HG03575 (cell line): ENCODE data around the gene CFC1.
"Not testable (repeated sequence)": the region's sequence is repeated elsewhere in the genome, so short reads cannot be mapped to it uniquely, and the experiment has no call there.

ENCODE experiments used
- ATAC-seq: cut with Tn5 transposase; IDR thresholded peaks from one replicate; pipeline ENCODE4 v1.9.1; 2021; ENCODE audit not compliant: unreplicated experiment, insufficient number of reproducible peaks, low FRiP score; ENCODE audit errors: extremely low read depth

The CFC1 gene

DNA sequence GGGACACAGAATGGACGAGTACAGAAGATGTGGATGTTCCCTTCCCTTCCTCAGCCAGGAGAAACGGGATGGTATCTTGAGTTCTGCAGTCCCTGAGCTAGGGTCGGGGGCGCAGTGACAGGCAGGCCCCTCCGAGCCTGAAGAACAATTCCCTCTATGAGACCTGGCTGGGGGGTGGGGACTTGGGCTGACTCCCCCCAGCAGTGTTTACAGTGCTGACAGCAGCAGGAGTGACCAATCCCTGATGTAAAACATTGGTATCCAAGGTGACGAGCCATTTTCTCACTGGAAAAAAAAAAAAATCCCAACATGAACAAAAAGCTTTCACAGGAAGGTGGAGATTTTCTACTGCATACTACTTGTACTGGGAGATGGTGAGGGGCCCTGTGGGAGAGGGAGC lies at the start of gene CFC1:
CFC1 (minus strand) TSS at position 183 of the 400 bp plus-strand sequence. CDS start 288 bp downstream, outside the sequence.
- ATAC-seq, result not testable (repeated sequence)

DNA sequence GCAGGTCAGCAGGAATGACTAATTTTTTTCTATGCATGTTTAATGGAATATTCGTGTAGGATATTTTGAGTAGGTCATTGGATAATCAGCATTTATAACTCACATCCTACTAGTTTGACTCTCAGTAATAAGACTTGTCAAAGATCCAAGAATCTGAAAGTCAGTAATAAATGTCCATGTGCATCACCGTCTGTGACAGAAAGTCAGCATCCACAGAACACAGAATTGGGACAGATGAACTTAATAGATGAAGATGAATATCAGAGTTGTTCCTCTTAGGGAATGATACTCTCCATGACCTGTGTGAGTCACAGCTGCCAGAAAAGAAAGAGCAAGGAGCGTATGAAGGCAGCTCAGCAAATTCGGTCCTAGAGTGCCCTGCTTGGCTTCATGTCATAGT lies 42.3 kb upstream of the CFC1 start:
- not testable (repeated sequence) for ATAC-seq

DNA sequence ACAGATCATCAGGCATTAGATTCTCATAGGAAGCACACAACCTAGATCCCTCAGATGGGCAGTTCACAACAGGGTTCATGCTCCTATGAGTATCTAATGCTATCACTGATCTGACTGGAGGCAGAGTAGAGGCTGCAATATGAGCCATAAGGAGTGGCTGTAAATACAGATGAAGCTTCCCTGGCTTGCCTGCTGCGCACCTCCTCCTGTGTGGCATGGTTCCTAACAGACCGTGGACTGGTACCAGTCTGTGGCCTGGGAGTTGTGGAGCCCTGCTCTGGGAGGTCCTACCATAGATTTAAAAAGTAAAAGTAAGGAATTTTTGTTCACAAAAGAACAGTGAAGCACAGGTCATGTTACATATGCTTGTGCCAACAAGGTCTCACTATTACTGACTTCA lies 39.6 kb upstream of the CFC1 start:
- not testable (repeated sequence) for ATAC-seq

DNA sequence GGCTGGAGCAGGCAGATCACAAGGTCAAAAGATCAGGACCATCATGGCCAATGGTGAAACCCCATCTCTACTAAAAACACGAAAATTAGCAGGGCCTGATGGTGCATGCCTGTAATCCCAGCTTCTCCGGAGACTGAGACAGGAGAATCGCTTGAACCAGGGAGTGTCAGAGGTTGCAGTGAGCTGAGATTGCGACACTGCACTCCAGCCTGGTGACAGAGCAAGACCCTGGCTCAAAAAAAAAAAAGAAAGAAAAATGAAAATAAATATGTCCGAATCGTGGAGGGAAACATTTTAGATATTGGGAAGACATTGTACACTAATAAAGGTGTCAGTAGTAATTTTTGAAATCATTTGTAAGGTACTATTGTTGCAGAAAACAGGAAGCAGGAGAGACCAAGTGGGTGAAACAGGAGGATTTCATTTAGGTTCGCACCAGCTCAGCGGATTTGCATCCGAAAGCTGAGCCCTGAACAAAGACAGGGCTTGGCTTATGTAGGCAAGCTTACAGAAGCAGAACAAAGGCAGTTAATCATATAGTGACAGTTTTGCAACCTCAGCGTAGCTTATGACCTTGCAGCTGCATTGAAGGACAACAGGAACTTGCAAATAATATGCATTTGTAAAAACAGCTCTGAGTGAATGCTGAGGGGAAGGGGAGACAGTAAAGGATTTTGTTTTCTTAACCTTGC lies 29.6 kb upstream of the CFC1 start:
- ATAC-seq, result not testable (repeated sequence)

DNA sequence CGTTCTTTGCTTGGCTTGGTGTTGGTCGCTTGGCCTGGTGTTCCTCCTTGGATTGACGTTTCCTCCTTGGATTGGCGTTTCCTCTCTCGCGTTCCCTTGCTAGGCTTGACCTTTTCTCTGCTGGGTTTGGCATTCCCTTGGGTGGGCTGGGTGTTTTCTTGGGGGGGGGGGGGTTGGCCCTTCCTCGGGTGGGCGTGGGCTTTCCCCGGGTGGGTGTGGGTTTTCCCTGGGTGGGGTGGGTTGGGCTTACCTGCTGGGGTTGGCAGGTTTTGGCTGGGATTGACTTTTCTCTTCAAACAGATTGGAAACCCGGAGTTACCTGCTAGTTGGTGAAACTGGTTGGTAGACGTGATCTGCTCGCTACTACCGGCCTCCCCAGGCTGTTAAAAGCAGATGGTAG lies 11.8 kb upstream of the CFC1 start, which contains the start of gene POTEJ:
POTEJ (plus strand) TSS at position 301 of the 400 bp plus-strand sequence; CDS start at position 394, 93 bp downstream.
- ATAC-seq, result not testable (repeated sequence)

DNA sequence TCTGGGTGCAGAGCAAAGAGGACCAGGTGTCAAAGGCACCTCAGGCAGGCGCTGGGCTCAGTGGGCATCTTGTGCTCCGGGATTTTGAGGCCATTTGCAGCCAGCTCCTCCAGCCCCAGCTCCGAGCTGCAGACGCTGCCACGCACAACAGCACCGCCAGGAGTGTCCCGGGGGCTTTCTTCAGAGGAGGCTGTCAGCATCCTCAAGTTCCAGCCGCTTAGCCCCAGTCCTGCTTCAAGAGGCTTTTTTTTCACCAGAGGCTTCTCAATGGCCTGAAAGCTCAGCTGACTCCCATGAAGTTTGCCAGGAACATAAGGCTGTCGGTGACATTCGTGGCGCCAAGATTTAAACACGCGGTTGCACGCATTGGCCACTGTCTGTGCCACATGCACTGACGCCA lies 11.1 kb upstream of the CFC1 start:
- ATAC-seq, result not testable (repeated sequence)

DNA sequence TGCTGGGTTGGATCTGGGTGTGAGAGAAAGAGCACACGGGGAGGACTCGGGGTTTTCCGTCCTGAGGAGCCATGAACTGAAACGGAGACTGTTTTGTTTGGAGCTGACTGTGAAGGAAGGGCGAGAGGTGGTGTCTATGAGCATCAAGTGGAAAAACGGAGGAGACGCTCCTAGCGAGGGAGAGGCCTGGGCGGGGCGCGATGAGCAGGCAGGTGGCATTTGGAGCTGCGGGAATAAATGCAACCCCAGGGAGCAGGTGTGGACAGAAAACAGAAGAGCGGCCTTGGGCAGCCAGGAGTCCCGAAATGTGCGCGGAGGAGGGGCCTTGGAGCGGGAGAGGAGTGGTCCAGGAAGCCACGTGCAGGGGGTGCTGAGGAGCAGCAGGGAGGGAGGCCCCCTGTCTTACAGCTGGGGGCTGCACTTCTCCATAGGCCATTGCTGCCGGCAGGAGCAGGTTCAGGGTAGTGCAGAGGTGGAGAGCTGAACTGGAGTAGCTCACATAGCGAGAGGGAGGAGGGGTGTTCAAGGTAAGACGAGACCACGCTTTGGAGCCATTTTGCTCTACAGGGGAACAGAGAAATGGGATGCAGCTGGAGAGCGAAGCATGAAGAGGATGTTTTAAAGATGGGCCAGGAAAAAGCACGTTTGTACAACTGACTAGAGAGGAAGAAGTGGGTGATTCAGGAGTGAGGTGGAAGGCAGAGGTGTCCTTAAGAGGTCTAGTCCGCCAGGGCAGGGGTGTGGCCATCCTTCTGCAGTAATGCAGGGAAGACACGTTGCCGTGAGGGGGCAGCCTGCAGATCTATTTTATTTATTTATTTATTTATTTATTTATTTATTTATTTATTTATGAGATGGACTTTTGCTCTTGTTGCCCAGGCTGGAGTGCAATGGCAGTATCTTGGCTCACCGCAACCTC lies 9.9 kb upstream of the CFC1 start:
- ATAC-seq, result not testable (repeated sequence)

DNA sequence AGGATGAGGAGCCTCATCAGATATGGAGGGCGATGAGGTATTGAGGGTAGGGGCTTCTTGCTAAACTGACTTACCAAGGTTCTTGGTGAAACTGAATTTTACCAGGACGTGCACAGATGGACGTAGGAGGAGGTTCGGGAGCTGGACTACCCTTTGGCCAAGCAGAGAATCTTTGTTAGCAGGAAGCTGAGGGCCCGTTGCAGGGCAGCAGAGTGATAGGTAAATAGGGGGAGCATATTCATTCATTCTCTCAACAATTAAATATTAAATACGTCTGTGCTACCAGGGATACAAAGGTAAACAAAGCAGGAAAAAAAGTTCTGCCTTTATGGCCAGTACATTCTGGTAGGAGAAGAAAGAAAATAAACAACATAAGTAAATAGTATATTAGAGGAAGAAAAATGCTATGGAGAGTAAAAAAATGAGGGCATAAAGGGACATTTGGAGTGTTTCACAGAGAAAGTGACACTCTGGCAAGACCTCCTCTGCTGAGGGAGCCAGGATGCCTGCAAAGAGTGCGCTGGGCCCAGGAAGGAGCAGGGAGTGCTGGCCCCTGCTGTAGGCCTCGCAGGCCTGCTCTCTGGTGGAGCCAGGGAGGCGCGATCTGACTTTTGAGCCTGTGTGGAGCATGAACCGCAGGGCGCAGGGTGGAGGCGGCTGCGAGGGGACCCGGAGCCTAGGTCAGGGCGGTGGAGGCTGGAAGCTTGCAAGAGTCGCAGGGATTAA lies 9.1 kb upstream of the CFC1 start:
- not testable (repeated sequence) for ATAC-seq

DNA sequence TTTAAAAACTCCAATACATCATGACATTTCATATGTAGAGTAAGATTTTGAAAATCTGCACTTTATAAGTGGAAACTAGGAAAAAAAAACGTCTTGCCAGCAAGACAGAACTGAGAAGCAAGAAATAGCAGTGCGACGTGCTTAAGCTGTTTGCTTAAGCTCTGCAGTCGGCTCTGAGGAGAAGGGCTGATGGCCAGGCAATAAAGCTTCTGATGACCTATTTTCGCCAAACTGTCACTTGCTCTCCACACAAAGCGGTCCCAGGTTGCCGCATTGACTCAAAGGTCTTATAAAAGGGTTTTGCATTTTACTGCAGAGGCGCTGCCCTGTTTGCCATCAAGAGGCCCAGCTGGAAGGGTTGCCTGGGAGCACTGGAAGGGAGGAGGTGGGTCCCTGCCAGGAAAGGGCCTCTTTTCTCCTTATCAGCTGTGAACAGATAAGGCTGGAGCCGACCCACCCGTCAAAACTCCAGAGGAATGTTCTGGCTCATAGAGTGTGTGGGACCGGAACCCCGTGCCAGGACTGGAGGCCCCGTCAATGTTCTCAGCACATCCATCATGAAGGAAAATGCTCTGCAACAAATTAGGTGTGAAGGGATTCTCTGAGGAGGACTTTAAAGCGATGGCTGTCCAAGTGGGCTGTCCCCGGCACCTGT lies 2.4 kb upstream of the CFC1 start:
- ATAC-seq, result not testable (repeated sequence)

DNA sequence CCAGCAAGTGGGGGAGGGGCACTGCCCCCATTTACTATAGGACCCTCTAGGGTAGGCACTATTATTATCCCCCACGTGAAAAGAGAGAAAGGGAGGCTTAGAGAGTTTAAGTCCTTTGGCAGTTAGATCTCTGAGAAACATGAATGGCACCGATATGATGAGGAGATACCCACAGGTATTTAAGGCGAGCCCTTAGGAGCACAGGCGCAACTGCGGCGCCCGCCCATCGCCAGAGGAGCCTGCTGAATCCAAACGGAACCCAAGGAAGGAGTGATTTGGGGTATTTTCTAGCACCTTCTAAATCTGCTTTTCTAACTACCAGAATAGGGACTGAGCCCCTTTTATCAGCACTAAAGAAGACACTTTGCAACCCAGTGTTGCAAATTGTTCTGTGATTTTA lies 551 bp upstream of the CFC1 start:
- ATAC-seq, result not testable (repeated sequence)

DNA sequence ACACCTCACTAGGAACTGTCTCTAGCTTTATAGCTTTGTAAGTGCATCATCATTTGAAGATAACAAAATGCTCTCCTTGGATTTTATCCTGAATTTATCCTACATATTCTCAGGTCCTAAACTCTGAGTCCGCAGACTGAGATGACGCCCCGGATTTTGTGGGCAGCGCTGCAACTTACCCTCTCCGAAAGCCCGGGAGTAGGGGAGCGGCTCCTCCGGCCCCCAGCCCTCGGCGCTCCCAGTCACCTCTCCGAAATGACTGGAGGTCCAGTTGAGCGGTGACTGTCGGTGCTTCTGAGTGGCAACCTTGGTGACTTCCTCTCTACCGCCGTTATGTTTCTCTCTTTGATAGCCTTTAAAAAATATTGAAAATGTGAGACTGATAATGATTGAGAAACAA lies 912 bp downstream of the CFC1 start:
- not testable (repeated sequence) for ATAC-seq

DNA sequence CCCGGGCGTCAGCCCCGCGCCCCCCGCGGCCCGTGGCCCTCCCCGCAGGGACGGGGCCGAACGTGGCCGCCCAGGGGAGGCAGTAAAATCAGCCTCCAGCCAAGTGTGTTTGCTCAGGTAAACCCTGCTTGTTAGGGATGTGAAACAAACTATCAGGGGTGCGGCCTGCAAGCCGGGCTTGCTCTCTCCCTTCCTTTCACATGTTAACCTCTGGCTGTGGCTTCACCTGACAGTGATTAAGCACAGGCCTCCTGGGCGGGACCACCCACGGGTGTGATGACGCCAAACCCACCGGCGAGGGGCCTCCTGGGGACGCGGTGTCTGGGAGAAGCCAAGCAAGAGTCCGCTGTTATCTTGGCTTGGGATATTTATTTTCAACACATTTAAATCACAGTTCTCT lies 1.4 kb downstream of the CFC1 start:
- not testable (repeated sequence) for ATAC-seq

DNA sequence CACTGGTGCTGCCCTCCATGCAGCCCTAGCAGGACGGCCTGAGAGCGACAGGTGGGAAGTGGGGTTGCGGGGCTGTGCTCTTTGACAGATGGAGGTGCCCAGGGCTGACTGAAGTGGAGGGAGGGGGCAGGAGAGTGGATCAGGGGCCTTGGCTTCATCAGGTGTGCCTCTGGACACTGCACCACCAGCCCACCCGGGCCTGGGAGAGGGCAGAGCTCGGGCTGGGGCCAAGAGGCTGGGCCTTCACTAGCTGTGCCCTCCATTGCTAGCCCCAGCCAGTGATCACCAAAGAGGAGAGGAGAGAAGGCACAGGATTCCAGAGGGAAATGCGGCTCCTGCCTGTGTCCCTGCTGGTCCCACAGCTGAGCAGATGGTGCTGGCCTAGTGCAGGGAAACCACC lies 2.6 kb downstream of the CFC1 start:
- not testable (repeated sequence) for ATAC-seq

DNA sequence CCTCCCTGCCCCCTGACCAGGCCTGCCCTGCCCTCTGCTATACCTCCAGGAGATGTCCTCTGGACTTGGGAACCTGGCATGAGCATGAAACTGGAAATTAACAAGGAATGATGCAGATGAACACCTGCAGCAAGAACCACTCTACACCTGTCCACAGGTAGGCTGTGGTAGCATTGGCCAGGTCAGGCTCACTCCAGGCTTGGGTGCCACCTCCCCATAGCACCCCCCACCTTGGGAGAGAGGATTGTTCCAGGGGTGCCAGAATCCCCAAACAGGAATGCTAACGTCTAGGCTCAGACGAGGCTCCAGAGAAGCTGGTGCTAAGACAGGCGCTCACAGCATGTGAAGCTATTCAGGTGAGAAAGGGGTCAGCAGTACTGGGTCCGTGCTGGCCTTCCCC lies 5.4 kb downstream of the CFC1 start:
- ATAC-seq, result not testable (repeated sequence)

DNA sequence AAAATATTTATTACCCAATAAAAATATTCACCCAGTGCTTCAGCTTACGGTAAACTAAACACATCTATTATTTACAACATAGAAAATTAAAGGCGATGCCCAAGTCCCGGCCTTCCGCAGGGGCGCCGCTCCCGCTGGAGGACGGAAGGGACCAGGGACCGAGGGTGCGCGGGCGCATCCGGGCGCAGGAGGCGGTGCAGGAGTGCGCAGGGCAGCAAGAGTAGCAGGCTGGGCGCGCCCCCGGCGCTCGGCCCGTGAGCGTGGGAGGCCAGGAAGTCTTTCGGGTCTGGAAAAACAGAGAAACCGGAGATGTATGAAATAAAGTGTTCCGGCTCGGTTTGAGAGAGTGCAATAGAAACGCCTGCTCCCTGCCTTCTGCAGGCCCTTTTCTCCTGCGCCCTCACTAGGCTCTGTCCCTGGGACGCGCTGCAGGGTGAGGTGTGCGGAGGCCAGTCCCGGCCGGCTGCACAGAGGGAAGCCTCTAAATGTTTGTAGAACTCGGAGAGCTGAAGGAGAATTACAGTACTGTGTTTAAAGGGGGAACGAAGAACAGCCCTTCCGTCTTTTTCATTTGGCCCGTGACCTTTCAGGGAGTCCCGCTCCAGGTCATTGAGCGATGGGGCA lies 6.5 kb downstream of the CFC1 start:
- ATAC-seq, result not testable (repeated sequence)

DNA sequence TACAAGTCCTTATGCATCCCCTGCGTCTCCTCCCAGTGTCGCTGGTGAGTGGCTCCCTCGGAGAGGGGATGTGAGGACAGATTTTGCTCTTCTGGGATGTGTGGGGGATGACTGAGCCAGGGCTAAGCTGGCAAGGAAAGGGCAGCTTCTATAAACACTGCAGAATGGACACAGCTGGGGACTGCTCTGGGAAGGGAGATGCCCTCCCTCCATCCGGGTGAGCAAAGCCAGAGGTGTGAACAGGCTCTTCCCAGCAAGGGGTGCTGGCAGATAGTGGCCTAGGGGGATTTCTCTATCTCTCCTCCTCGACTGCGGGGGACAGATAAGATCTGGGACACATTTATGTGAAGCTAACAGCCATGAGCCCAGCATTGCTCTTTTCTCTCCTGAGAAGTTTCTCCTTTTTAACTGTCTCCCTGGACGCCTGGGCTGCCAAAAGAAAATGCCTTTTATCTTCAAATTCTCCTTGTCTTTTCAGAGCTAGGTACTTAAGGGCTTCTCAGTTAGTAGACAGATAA lies 8.5 kb downstream of the CFC1 start:
- ATAC-seq, result not testable (repeated sequence)

DNA sequence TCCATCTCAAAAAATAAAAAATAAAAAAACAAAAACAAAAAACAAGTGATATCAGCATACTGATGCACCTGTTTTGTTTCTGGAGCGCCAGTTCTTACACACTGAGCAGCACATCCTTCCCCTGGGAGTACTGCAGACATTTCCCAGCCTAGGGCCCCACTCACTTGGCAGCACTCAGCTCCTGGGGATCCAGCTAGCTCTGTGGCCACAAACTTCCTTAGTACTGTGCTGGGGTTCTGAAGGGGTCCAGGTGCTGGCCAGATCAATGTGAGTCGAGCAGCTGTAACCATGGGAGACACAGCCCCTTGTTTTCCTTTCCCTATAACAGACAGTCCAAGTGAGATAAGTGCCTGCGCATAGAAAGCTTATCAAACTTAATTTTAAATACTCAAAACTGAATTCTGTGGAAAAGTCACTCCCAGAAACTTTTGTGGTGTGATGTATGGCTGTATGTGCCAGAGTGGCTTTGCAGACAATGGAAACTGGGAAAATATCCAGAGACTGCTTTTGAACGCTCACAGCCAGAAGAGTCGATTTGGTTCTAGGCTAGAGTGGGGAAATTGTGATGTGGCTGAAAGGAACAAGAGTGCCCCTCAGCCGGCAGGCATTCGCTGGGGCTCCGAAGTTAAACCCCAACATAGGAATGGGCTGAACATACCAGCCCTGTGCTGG lies 9.1 kb downstream of the CFC1 start:
- not testable (repeated sequence) for ATAC-seq
